ENCODE data around the gene EPHA2.
"Not testable (repeated sequence)": the region's sequence is repeated elsewhere in the genome, so short reads cannot be mapped to it uniquely, and the experiment has no call there.

EPHA2 gene

DNA sequence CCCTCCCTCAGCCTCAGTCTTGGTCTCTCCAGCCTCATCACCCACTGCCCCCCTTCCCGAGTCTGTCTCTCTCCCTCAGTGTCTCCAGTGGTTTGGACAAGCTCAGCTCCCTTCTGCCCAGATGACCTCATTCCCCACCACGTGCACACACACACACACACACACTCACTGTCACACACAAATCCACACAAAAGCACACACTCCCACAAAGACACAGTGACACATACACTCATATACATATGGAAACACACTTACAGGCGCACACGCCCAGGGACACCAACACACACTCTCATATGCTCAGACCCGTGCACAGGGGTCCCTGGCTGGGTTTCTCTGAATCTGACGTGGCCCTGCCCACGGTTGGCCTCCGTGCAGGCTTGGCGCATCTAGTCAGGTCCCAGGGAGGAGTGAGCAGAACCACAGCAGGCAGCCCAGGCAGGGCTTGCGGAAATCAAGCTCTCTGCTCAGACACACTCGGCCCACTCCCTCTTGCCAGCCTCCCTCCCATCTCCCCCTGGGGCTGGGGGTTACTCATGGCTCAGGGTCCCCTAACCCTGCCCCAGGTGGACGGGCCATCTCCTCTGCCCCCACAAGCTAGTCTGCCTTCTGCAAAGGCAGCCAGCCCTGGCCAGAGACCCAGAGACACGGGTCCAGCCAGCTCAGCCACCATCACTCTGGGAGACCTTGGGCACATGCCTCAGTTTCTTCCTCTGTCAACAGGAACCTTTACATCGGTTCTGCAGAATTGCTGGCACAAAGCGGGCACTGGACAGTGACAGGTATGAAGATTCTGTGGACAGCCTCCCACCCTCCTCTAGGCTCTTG, 43.9 kb downstream of the EPHA2 start:
- FAIRE-seq (no peak), DNase-seq (ENCODE audit: insufficient read length) (no peak)
- TF ChIP-seq POLR2A (IDR thresholded peaks at IDR 0.05; ENCODE audit: low read depth, low read length) = no peak
- no peak for TF ChIP-seq POLR2AphosphoS5 (IDR thresholded peaks at IDR 0.05; ENCODE audit: low read depth, low read length)
- TF ChIP-seq TAF1 (IDR thresholded peaks at IDR 0.05; ENCODE audit: borderline replicate concordance, low read depth, low read length) = no peak

DNA sequence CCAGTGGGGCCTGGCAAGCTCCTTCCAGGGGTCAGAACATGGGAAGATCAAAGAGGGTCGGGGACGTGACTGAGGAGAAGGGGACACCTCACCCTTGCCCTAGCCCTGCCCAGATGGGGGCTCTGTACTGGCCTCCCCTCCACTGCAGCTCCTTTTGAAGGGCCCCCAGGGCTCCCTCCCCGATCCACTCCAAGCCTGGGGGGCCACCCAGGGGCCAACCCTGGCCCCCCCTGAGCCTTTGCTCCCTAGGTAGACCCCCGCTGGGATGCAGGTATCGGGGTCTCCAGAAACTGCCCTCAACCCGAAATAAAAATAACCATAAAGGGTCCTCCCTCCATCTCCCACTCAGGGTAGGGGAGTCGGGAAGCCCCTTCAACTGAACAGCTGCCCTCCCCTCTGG, 45.0 kb downstream of the EPHA2 start:
- no peak for TF ChIP-seq TAF1 (IDR thresholded peaks at IDR 0.05; ENCODE audit: borderline replicate concordance, low read depth, low read length)
- TF ChIP-seq POLR2A (IDR thresholded peaks at IDR 0.05; ENCODE audit: low read depth, low read length) = no peak
- TF ChIP-seq POLR2AphosphoS5 (IDR thresholded peaks at IDR 0.05; ENCODE audit: low read depth, low read length) = no peak
- FAIRE-seq (no peak), DNase-seq (ENCODE audit: insufficient read length) (no peak)

DNA sequence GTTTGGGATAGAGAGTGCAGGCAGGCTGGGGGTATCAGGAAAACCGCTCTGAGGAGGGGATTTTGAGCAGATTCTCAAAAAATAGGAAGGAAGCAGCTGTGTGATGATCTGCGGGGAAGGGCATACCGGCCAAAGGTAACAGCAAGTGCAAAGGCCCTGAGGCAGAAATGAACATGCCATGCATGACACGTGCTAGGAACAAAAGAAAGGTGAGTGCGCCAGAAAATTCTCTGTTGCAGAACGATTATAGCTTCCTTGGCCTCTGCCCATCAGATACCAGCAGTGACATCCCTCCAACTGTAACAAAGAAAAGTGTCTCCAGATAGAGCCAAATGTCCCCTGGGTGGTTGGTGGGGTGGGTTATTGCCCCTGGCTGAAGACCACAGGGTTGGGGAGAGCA, 45.4 kb downstream of the EPHA2 start:
- DNase-seq (ENCODE audit: insufficient read length) (no peak), FAIRE-seq (no peak)

DNA sequence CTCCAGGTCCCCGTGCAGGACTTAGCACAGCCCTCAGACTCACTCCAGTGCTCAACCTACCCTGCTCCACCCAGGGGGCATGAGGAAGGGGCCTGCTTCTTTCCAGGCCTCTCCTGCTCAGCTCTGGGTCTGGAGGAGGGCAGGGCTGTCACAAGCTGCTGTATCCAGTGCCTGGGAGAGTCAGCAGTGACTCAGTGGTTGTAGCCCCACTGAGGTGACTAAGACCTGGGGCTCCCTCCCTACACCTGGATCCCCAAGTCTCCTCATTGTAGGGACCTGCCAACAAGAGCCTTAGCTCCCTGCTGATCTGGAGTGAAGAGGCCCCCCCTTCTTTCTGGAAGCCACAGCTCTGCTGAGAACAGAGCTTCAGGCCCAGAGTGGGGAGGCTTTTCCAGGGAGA, 46.3 kb downstream of the EPHA2 start:
- no peak for FAIRE-seq
- TF ChIP-seq POLR2A (IDR thresholded peaks at IDR 0.05; ENCODE audit: low read depth, low read length) (no peak), TAF1 (IDR thresholded peaks at IDR 0.05; ENCODE audit: borderline replicate concordance, low read depth, low read length) (no peak), POLR2AphosphoS5 (IDR thresholded peaks at IDR 0.05; ENCODE audit: low read depth, low read length) (no peak)
- no peak for DNase-seq (ENCODE audit: insufficient read length)

More for the DNA sequence above, 45.4 kb downstream of the EPHA2 start:
- TF ChIP-seq POLR2AphosphoS5 (IDR thresholded peaks at IDR 0.05; ENCODE audit: low read depth, low read length) (no peak), POLR2A (IDR thresholded peaks at IDR 0.05; ENCODE audit: low read depth, low read length) (no peak)

DNA sequence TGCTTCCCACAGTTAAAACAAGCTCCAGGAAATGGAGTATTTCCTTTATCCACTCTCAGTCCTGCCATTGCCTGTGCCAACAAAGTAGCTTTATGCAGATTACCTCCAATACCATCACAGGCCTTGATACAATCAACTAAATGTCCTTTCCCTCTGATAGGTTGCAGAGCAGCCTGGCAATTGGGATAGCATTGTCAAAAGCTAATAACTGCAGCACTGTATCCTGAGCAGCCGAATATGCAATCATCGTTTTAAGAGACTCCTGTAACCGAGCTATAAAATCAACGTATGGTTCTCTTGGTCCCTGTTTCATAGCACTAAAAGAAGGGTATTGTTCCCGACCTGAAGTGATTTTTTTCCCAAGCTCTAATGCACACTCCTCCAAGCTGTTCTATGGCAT, 48.8 kb downstream of the EPHA2 start:
- not testable (repeated sequence) for DNase-seq (ENCODE audit: insufficient read length); FAIRE-seq

DNA sequence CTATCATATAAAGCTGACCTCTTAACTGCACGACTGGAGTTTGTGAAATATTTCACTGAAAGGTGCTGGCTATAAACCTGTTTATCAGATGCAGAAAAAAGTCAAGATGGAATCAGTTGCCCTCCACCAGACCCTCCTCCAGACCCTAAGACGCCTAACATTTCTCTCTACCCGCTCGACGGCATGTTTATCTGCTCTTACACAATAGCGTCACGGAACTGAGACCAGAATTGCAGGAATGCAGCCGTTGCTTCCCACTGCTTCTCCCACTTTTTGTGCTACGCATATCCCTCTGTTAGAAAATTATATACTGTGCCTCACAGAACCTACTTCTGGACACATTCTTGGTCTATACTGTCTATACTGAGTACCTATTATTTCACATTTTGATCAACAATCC, 54.2 kb downstream of the EPHA2 start:
- FAIRE-seq (no peak), DNase-seq (ENCODE audit: insufficient read length) (no peak)
- no peak for TF ChIP-seq POLR2AphosphoS5 (IDR thresholded peaks at IDR 0.05; ENCODE audit: low read depth, low read length)
- no peak for TF ChIP-seq TAF1 (IDR thresholded peaks at IDR 0.05; ENCODE audit: borderline replicate concordance, low read depth, low read length)
- TF ChIP-seq POLR2A (IDR thresholded peaks at IDR 0.05; ENCODE audit: low read depth, low read length) = no peak

DNA sequence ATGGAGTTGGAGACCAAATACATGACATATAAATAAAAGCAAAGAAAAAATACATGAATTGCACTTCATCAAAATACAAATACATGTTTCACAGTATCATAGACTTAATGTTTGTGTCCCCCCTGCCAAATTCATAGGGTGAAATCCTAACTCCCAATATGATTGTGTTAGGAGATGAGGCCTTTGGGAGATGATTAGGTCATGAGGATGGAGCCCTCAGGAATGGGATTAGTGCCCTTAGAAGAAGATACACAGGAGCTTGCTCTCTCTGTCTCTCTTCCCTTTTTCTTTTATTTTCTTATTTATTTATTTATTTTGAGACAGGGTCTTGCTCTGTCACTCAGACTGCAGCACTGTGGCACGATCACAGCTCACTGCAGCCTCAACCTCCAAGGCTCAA, 56.5 kb downstream of the EPHA2 start:
- DNase-seq (ENCODE audit: insufficient read length) = no peak
- no peak for TF ChIP-seq TAF1 (IDR thresholded peaks at IDR 0.05; ENCODE audit: borderline replicate concordance, low read depth, low read length)
- TF ChIP-seq POLR2AphosphoS5 (IDR thresholded peaks at IDR 0.05; ENCODE audit: low read depth, low read length) = no peak
- no peak for TF ChIP-seq POLR2A (IDR thresholded peaks at IDR 0.05; ENCODE audit: low read depth, low read length)
- FAIRE-seq = no peak

DNA sequence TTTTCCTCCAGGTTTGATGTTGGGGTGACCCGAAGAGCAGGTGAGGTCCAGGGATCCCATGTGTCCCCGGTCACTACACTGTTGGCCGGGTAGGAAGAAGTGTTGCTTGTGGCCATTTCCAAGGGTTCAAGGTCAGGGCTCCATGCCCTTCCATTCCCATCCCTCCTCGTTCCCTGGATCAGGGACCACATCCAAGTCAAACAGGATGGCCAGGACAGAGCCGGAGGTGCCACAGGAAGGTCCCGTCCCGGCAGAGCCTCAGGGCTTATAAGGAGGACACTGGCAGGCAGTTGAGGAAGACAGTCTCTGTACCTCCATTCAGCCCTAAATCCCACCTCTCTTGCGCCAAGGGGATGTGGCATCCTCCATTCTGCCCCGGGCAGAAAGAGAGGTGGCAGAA, 60.4 kb downstream of the EPHA2 start:
- DNase-seq (ENCODE audit: insufficient read length) (no peak), FAIRE-seq (no peak)
- TF ChIP-seq TAF1 (IDR thresholded peaks at IDR 0.05; ENCODE audit: borderline replicate concordance, low read depth, low read length) (no peak), POLR2AphosphoS5 (IDR thresholded peaks at IDR 0.05; ENCODE audit: low read depth, low read length) (no peak), POLR2A (IDR thresholded peaks at IDR 0.05; ENCODE audit: low read depth, low read length) (no peak)

DNA sequence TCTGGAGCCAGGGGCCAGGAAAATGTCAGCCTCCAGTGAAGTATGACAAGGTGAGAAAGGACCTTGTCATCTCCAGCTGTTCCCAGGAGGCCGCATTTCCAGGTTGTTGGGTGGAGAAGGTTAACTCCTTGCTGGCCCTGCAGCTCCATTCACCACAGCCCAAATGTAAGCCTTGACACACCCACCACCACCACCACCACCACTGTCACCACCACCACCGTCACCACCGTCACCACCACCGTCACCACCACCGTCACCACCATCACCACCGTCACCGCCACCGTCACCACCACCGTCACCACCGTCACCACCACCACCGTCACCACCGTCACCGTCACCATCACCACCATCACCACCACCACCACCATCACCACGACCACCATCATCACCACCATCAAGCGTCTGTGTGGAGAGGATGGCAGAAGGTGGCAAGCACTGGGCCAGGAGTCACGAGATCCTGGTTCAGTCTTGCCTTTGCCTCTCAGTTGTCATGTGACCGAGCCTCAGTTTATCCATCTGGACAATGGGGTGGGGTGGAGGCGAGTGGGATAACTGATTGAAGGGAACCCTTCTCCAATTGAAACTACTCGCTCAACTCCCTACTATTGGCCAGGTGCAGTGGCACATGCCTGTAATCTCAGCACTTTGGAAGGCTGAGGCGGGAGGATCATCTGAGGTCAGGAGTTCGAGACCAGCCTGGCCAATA, 61.3 kb downstream of the EPHA2 start:
- FAIRE-seq (no peak), DNase-seq (ENCODE audit: insufficient read length) (no peak)
- TF ChIP-seq TAF1 (IDR thresholded peaks at IDR 0.05; ENCODE audit: borderline replicate concordance, low read depth, low read length) (no peak), POLR2A (IDR thresholded peaks at IDR 0.05; ENCODE audit: low read depth, low read length) (no peak), POLR2AphosphoS5 (IDR thresholded peaks at IDR 0.05; ENCODE audit: low read depth, low read length) (no peak)

DNA sequence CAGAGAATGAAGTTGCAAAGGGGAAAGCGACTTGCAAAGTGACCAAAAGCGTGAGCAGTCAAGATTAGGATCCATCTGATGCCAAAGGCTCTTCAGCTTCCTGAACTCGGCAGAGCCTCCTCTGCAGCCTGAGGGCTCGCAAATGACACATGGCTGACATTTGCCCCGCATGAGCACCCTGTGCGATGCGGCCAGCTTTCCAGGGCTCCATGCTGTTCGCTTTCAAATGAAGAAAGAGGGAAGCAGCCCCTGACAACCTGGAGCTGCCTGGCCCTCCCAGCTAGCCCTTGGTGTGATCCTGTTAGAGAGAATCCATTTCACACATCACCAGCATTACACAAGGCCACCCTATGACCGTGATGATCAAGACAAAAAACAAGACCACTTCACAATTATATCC, 62.3 kb downstream of the EPHA2 start:
- no peak for FAIRE-seq
- TF ChIP-seq POLR2AphosphoS5 (IDR thresholded peaks at IDR 0.05; ENCODE audit: low read depth, low read length) (no peak), POLR2A (IDR thresholded peaks at IDR 0.05; ENCODE audit: low read depth, low read length) (no peak), TAF1 (IDR thresholded peaks at IDR 0.05; ENCODE audit: borderline replicate concordance, low read depth, low read length) (no peak)
- no peak for DNase-seq (ENCODE audit: insufficient read length)

DNA sequence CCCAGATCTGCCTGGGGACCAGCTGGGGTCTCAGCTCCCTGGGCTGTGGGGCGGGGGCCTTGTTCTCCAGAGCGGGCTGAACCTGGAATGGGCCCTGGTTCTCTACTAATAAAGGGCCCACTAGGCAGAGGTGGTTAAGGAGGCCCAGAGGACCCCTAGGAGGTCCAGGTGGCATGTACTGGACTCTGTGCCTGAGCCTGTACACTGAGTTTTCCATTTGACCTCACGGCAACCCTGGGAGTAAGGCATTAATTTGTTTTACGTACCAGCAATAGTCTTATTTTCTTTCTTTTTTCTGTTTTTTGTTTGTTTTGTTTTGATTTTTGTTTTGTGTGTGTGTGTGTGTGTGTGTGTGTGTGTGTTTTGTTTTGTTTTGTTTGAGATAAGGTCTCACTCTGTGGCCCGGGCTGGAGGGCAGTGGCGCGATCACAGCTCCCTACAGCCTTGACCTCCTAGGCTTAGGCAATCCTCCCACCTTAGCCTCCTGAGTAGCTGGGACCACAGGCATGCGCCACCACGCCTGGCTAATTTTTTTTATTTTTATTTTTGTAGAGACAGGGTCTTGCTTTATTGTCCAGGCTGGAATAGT, 62.9 kb downstream of the EPHA2 start:
- TF ChIP-seq TAF1 (IDR thresholded peaks at IDR 0.05; ENCODE audit: borderline replicate concordance, low read depth, low read length) = no peak
- TF ChIP-seq POLR2AphosphoS5 (IDR thresholded peaks at IDR 0.05; ENCODE audit: low read depth, low read length) = no peak
- TF ChIP-seq POLR2A (IDR thresholded peaks at IDR 0.05; ENCODE audit: low read depth, low read length) = no peak
- FAIRE-seq (no peak), DNase-seq (ENCODE audit: insufficient read length) (no peak)
